Pulmonary artery endothelial cell (primary cell): Measurements from ENCODE around the gene MXI1. TPM values are rescaled to one million over a fixed set of nuclear protein-coding genes. Genes with fewer than 3 reads are reported as not detected.
"Not testable (repeated sequence)": the region's sequence is repeated elsewhere in the genome, so short reads cannot be mapped to it uniquely, and the experiment has no call there.

ENCODE experiments used
- DNase-seq: peaks from one replicate; pipeline ENCODE4 v3.0.0-alpha.2; 2011; ENCODE audit warnings: low read depth, low spot score
- total RNA-seq: library from RNA; depleted of rRNA; stranded (reverse); fragments of >200 nt; gene quantifications from 2 replicates; pipeline ENCODE4 v1.2.3, GENCODE V29; 2014

Gene MXI1
- total RNA-seq, 1 donor from 2014 or later = 8.4 TPM

DNA sequence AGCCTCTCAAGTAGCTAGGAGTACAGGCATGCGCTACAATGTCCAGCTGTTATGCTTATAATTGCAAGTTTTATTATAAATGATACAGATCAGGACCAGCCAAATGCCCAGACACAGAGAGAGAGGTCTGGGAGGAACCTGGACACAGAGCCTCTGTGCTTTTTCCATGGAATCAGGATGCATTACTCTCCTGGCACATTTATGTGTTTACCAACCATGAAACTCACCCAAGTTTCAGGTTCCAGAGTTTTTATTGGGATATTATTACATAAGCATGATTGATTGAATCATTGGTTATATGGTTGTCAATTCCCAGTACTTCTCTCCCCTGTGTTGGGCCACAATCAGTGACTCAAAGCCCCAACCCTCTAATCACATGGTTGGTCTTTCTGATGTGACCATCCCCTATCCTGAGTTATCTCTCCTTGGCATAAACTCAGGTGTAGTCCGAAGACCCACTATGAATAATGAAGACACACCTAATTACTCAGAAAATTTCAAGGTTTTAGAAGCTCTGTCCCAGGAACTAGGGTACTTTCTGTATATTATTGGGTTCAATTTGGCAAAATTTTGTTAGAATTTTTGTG, 30.6 kb downstream of the MXI1 start:
- DNase-seq = no peak

GRCh38 chr10:110239892-110240291, 32.5 kb downstream of the MXI1 start:
- DNase-seq = no peak

- DNase-seq = no peak
Measured at GRCh38 chr10:110241407-110241806, 34.0 kb downstream of the MXI1 start.

DNA sequence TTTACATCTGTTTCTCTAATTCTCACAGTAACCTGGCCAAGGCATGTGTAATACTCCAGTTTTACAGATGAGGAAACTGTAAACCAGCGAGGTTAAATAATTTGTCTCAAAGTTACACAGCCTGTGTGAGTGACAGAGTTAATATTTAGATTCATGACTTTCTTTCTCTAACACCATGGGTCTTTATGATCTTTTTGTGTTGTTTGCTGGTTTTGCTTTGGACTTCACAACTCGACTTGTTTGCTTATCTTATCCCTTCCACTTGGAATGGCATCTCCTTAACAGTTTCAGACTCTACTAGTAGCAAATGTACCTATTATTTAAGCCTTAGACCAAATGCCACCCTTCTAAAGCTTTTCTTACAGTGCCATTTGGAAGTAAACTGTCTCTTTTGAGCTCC, 34.4 kb downstream of the MXI1 start:
- no peak for DNase-seq

DNA sequence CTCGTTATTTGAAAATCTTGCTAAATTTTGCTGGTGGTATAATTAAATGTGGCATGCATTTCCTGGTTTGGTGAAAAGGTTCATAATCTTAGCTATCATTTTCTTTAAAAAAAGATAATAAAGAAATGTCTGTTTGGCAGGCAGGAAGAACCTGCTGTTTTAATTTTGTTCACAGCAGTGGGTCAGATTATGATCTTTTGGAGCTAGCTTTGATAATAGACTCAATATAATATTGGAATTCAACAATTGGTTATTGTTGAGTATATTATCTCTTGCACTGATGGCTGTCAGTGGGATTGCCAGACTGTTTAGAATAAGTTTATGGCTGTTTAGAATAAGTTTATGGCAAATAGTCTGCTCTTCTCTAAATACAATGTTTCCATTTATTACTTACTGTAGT, 35.1 kb downstream of the MXI1 start:
- DNase-seq = no peak

DNA sequence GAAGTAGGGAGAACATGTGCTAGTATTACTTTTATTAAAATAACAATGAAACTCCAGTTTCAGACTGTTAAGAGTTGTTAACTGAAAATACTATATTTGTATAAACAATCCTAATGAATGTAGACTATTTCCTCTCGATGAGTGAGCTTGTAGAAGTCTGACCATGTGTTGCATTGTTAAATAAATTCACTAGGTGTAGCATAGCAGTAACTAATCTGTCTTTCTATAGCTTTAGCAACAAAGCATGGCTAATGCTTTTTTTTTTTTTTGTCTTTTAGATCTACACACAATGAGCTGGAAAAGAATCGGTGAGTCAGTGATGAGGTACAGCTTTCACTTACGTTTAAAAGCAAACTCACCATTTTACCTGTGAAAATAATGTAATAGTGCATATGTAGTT, 37.1 kb downstream of the MXI1 start:
- no peak for DNase-seq

DNA sequence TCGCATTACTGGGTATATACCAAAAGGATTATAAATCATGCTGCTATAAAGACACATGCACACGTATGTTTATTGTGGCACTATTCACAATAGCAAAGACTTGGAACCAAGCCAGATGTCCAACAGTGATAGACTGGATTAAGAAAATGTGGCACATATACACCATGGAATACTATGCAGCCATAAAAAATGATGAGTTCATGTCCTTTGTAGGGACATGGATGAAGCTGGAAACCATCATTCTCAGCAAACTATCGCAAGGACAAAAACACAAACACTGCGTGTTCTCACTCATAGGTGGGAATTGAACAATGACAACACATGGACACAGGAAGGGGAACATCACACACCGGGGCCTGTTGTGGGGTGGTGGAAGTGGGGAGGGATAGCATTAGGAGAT, 40.4 kb downstream of the MXI1 start:
- DNase-seq = not testable (repeated sequence)

DNA sequence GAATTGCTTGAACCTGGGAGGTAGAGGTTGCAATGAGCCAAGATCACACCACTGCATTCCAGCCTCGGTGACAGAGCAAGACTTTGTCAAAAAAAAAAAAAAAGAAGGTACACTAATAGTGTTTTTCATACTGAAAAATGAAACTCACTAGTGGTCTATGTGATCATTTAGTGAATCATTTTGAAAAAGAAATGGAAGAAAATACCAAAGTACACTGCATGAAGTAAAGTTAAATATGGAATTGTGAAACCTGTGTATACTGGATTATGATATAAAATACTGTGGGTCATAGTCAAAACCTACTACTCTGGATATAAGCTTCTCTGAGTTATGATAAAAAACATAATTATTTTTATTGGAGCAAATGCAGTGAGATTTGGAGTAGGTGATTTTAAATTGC, 42.1 kb downstream of the MXI1 start:
- DNase-seq = not testable (repeated sequence)

GRCh38 chr10:110251392-110251791, 44.0 kb downstream of the MXI1 start:
- not testable (repeated sequence) for DNase-seq

DNA sequence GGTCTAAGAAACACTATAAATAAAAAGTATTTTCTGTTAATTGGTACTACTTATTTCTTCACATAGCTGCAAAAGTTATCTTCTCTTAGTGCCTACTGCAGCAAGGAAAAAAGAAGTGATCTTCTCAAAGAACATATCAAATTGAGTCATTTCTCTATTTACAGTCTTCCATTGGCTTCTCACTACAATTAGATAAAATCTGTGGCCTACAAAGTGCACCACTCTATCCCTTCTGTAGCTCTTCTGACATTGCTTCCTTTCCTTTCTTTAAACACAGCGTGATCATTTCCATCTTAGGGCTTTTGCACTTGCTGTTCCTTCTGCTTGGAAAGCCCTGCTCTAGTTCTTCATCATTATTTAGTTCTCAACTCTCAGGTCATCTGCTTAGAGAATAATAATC, 44.7 kb downstream of the MXI1 start:
- DNase-seq = no peak

DNA sequence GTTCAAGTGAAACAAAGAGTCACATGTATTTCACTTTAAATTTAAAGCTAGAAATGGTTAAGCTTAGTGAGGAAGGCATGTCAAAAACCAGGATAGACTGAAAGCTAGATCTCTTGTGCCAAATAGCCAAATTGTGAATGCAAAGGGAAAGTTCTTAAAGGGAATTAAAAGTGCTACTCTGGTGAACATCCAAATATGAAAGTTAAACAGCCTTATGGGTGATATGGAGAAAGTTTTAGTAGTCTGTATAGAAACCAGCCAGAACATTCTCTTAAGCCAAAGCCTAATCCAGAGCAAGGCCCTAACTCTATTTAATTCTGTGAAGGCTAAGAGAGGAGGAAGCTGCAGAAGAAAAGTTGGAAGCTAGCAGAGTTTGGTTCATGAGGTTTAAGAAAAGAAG, 47.1 kb downstream of the MXI1 start:
- DNase-seq = no peak

DNA sequence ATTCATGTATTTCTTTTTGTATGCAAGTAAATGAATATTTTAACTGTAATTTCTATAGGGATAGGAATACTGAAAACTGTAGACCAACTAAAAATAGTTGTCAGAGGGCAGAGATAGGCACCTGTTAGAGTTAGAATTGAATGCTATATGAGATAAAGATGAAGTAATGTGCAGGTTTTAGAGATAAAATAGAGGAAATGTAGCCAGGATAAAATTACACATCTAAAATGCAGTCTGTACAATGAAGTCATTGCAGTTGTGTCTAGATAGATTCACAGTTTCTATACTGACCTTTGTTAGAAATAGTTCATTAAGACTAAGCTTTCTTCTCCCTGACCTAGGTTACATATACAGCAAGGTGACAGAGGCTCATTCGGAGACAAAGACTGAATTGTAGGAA, 51.1 kb downstream of the MXI1 start:
- DNase-seq = no peak

DNA sequence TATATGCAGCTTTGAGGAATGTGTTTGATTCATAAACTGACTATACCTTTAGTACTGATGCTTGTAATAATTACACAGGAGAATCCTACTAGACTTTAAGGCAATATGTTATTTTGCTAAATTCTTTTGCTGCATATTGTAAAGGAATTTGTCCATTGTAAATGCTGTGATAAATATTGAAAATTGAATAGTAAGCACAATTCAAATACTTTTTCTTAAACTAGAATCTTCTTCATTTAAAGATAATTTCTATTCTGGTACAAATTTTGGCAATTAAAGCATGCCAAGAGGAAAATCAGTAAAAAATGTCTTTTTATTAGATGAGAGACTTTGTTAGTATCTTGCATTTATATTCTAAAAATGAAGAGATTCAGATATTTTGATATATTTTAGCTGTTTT, 51.9 kb downstream of the MXI1 start:
- DNase-seq = no peak

GRCh38 chr10:110260746-110261477, 53.5 kb downstream of the MXI1 start:
- no peak for DNase-seq

DNA sequence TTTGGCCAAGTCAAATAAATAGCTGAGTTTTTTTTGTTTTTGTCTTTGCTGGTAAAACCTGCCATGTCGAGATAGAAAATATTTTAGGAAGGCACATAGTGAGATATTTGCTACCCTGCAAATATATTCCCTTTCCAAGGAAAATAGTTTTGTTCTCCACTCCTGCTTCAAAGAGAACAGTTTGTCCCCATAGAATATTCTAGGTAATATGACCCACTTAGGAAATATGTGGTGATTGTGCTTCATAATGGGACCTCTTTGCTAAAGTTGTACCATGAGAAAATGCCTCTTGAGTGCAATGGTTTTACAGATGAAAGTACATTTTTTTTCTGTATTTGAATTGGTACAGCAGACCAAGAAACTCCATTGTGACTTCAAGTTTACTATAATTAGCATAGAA, 55.8 kb downstream of the MXI1 start:
- DNase-seq = no peak

DNA sequence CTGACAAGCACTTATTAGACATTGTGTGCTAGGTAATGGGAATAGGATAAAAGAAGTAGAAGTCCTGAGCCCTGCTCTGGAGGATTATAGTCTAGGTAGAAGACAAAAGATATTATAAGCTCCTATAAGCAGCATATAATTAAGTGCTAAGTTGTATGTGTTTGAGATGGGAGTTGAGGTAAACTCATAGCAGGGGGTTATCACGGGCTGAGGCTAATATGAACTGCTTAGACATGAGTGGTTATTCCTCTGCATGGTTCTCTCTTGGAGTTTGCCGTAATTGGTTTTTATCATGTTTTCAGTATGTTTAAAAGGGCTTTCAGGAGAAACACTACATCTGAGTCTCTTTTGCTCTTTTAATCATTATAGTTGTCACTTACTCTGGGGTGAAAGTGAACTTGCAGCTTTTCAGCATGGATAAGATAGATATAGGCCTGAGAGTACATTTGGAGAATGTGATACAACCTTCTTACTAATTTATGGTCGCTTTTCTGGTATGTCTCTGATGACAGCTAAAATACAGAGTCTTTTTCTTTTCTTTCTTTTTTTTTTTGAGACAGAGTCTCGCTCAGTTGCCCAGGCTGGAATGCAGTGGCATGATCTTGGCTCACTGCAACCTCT, 58.3 kb downstream of the MXI1 start:
- DNase-seq = no peak

DNA sequence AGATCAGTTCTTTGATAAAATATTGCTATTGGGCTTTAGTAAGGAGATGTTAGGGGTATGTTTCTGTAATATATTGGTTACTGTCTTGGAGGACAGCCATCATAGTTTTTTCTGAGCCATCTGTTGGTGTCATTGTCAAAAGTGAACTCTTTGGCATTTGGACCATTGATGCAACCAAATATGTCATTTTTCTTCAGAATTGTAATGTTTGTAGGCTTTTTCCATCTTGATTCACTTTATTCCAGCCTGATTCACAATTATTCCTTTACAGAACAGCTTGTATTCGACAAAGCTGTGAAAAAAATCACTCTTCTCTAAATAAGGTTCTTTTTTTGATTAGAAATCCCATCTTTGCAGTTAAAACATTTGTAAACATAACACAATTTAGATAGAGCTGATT, 59.9 kb downstream of the MXI1 start:
- DNase-seq = no peak

- no peak for DNase-seq
Measured at GRCh38 chr10:110268442-110268841, 61.0 kb downstream of the MXI1 start.

DNA sequence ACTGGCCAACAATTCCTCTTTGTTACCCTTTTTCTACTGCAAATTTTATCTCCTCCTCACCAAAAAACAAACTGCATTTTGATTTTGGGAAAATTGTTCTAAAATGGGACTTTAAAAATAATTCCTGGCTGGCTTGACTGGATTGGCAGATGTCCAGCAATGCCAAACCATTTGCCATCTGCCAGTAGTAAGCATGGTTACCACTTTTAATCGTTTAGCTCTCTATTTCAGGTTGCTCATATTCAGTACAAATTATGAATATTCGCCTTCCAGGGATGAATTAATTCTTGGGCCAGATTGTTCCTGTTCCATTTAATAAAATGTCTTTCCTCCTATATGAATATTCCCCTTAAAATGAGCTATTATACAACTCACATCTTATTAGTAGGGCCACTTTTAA, 61.6 kb downstream of the MXI1 start:
- no peak for DNase-seq

GRCh38 chr10:110269374-110270318, 62.2 kb downstream of the MXI1 start:
- no peak for DNase-seq

- not testable (repeated sequence) for DNase-seq
Measured at GRCh38 chr10:110272995-110273394, 65.6 kb downstream of the MXI1 start.

- DNase-seq = no peak
Measured at GRCh38 chr10:110273474-110273873, 66.1 kb downstream of the MXI1 start.
